T-helper 1 cell (primary cell): ENCODE measurements around the gene PRAC2.

ENCODE experiments used
- DNase-seq, 5 donors: peaks; one replicate each; pipeline ENCODE4 v3.0.0-alpha.2; 2012 to 2020

The PRAC2 gene

GRCh38 chr17:48756830-48757251 lies 33.9 kb downstream of the PRAC2 start:
- DNase-seq = no peak

DNA sequence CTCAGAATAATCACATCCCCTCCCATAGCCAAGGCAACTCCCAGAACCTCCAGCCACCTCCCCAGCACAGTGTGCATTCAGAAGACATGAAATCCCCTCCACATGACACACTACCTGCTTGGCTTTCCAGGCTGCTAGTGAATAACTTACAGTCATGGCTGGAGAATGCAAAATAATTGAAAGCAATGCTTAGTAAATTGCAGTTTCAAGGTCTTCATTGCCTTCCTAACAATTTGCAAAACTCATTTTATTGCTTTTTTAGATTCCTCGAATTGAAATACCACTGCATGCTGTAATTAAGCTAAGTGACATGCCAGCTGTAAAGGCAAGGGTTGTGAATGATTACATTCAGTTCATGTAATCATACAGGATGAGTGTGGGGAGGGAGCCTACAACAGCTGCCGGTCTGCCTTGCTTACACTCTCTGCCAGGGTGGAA lies 34.6 kb downstream of the PRAC2 start:
- no peak for DNase-seq

DNA sequence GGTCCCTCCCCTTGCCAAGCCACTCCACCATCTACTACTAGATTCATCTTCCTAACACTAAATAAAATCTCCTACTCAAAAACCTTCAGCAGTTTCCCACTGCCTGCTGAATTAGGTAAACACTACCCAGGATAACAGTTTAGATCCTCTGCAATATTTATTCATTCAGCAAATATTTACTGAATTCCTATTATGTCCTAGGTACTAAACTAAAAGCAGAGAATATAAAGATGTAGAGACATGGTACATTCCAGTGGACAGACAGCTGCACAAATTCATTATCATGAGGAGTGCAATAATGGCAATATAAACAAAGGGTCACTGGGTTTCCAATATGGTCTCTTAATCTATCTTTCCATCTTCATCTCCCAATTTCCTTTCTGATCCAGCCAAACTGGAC lies 36.3 kb downstream of the PRAC2 start:
- no peak for DNase-seq

DNA sequence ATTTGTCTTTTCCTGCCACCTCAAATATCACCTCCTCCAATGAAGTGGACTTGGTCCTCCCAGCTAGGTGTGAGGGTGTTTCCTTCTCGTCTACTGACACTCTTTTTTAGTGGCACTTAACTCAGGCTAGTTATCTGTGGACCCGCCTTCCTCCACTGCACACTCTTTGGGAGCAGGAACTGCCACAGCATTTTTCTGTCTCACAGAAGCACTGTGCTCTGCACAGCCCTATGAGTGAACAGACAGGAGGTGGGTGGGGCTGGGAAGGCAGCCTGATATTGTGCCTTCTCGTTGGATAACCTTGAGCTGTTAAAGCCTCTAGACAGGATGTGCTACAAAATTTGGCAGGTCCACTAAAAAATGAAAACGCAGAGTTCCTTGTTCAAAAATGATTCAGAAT lies 37.4 kb downstream of the PRAC2 start:
- DNase-seq = no peak

DNA sequence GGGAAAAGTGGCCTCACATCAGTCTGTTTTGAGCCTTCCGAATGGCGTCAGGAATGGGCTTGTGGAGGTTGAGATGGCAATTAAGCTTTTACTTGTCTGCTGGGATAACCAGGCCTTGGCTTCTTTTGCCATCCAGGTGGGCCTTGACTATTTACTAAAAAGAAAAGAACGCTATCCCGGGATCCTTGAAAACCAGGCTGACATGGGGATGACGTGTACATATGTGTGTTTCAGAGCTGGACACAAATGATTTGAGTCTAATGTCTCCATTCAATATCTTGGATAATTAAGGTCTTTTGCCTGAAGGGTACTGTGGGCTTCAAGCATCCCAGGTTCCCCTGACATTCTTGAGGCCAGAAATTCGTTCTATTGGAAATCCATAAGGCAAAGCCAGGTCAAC lies 38.1 kb downstream of the PRAC2 start:
- no peak for DNase-seq

- DNase-seq = no peak
Observed at GRCh38 chr17:48767263-48767774, 44.3 kb downstream of the PRAC2 start.

DNA sequence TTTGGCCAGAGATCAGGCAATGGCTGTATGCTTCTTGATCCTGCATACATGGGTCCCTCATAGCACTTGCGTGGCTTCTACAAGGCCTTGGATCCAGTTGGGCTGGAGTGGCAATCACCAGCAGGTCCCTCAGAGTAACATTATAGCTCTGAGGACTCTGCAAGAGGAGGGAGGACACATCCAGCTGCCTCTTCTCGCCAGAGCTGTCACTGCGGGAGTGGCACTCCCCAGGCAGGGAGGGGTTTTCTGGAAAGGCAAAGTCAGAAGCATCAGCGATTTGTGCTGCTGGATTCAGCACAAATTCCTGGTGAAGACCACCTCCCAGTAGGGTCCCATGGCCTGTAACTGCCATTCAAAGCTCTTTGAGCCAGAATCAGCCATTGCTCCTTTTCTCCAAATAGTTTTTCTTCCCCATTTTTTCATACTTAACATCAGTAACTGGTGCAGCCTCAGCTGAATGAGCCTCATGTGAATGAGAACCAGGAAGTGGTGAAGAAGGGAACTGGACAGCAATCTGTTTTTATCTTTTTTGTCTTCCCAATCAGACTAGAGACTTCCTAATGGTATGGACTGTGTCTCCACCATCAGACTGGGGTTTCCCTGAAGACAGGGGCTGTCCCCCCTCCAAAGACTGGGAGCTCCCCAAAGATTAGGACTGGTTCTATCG lies 46.2 kb downstream of the PRAC2 start:
- DNase-seq = no peak

DNA sequence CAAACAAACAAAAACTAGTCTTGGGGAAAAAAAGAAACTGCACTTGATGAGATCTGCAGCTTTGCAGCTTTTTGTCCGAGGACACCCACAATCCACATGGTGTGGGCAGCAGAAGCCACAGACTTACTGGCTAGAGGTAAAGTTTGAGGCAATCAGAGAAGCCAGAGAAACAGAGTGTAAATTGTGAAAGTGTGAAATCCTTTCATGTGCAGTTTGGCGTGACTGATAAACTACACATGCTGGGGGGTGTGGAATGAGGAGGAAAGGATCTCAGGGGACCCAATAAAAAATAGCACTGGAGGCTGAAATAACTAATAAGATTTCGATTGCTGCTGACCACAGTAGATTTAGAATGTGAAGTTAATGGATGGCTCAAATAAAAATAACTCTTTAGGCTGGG lies 48.0 kb downstream of the PRAC2 start:
- DNase-seq = no peak

GRCh38 chr17:48773245-48773644 lies 50.3 kb downstream of the PRAC2 start:
- DNase-seq = no peak
